Neuronal stem cell (in vitro differentiated cells): ENCODE results near the gene STPG1.

Source experiments
- DNase-seq: peaks from one replicate; pipeline ENCODE4 v3.0.0-alpha.2; 2013; ENCODE audit warnings: low spot score
- H2AFZ ChIP-seq: one replicate; pipeline ENCODE4 v1.6.1; 2013; ENCODE audit warnings: mild to moderate bottlenecking, low read length, inconsistent platforms
- H2AK5ac ChIP-seq: 2 replicates; pipeline ENCODE4 v1.6.1; 2013; ENCODE audit warnings: low read depth, mild to moderate bottlenecking, inconsistent platforms, low read length, moderate library complexity, mixed read lengths
- H2BK120ac ChIP-seq: 2 replicates; pipeline ENCODE4 v1.6.1; 2013; ENCODE audit warnings: low read depth, mild to moderate bottlenecking, inconsistent platforms, low read length, moderate library complexity, mixed read lengths
- H2BK12ac ChIP-seq: one replicate; pipeline ENCODE4 v1.6.1; 2013; ENCODE audit warnings: low read length, inconsistent platforms
- H2BK15ac ChIP-seq: 2 replicates; pipeline ENCODE4 v1.6.1; 2013; ENCODE audit warnings: mild to moderate bottlenecking, low read length, inconsistent platforms, mixed read lengths
- H2BK5ac ChIP-seq: one replicate; pipeline ENCODE4 v1.6.1; 2013; ENCODE audit warnings: inconsistent platforms, mild to moderate bottlenecking, low read length, moderate library complexity
- H3K14ac ChIP-seq: one replicate; pipeline ENCODE4 v1.6.1; 2013; ENCODE audit warnings: low read length, inconsistent platforms
- H3K18ac ChIP-seq: 2 replicates; pipeline ENCODE4 v1.6.1; 2013; ENCODE audit warnings: low read length, inconsistent platforms
- H3K23ac ChIP-seq: 2 replicates; pipeline ENCODE4 v1.6.1; 2013; ENCODE audit warnings: low read depth, mild to moderate bottlenecking, mixed read lengths, low read length, inconsistent platforms; ENCODE audit not compliant: poor library complexity
- H3K27ac ChIP-seq: replicated peaks from 3 replicates; pipeline ENCODE4 v1.5.1; 2013; ENCODE audit warnings: low read length, inconsistent platforms
- H3K27me3 ChIP-seq, 3 experiments: 2 replicates each; pipeline ENCODE4 v1.6.1; 2013; ENCODE audit warnings: low read length in 3 of 3, mild to moderate bottlenecking in 2 of 3, inconsistent platforms in 1 of 3, low read depth in 1 of 3, mixed read lengths in 1 of 3, moderate library complexity in 1 of 3; ENCODE audit not compliant: control insufficient read depth in 3 of 3, insufficient read depth in 3 of 3
- H3K36me3 ChIP-seq, 2 donors: replicated peaks in 1 of 2; 2 replicates each; pipeline ENCODE4 v1.6.1; 2013; ENCODE audit warnings: low read length in 2 of 2; ENCODE audit not compliant: control insufficient read depth in 2 of 2, insufficient read depth in 2 of 2
- H3K4ac ChIP-seq: 2 replicates; pipeline ENCODE4 v1.6.1; 2013; ENCODE audit warnings: inconsistent platforms, mild to moderate bottlenecking, low read length, moderate library complexity
- H3K4me1 ChIP-seq, 2 donors: 1 replicate in 1 of 2; 2 replicates in 1 of 2; pipeline ENCODE4 v1.6.1; 2013; ENCODE audit warnings: low read length in 2 of 2, low read depth in 1 of 2; ENCODE audit not compliant: control insufficient read depth in 2 of 2, insufficient read depth in 1 of 2
- H3K4me2 ChIP-seq: one replicate; pipeline ENCODE4 v1.6.1; 2013; ENCODE audit warnings: mild to moderate bottlenecking, low read length, inconsistent platforms; ENCODE audit not compliant: insufficient read depth, poor library complexity, severe bottlenecking
- H3K4me3 ChIP-seq, 2 donors: 2 replicates each; pipeline ENCODE4 v1.5.1; 2013; ENCODE audit warnings: low read length in 2 of 2, mild to moderate bottlenecking in 2 of 2, inconsistent platforms in 1 of 2, moderate library complexity in 1 of 2
- H3K79me1 ChIP-seq: one replicate; pipeline ENCODE4 v1.6.1; 2013; ENCODE audit warnings: low read depth, mild to moderate bottlenecking, inconsistent platforms, low read length, moderate library complexity
- H3K9ac ChIP-seq: one replicate; pipeline ENCODE4 v1.6.1; 2013; ENCODE audit warnings: mild to moderate bottlenecking, low read depth, low read length, inconsistent platforms; ENCODE audit not compliant: poor library complexity
- H3K9me3 ChIP-seq, 2 donors: replicated peaks in 1 of 2; 2 replicates each; pipeline versions ENCODE3 to v1.6.1; 2013; ENCODE audit warnings: low read length in 2 of 2, mild to moderate bottlenecking in 2 of 2, inconsistent platforms in 1 of 2, low read depth in 1 of 2, mixed read lengths in 1 of 2, moderate library complexity in 1 of 2; ENCODE audit not compliant: control insufficient read depth in 2 of 2, insufficient read depth in 1 of 2
- H4K8ac ChIP-seq: one replicate; pipeline ENCODE4 v1.6.1; 2013; ENCODE audit warnings: low read depth, mild to moderate bottlenecking, inconsistent platforms, low read length, moderate library complexity
- H4K91ac ChIP-seq: one replicate; pipeline ENCODE4 v1.6.1; 2013; ENCODE audit warnings: low read length, low read depth, mild to moderate bottlenecking, inconsistent platforms; ENCODE audit not compliant: poor library complexity
- WGBS, 2 donors: extraction: QIAGEN DNeasy Blood & Tissue Kit; methylation state at CpG; one replicate each; pipeline ENCODE4 v1.1.7; 2013; ENCODE audit warnings: missing lambda C conversion rate in 2 of 2, mixed read lengths in 1 of 2; ENCODE audit not compliant: insufficient read length in 2 of 2, insufficient replicate concordance in 1 of 2; ENCODE audit errors: extremely low coverage in 2 of 2; 5-methylcytosine and 5-hydroxymethylcytosine counted together

The STPG1 gene

GRCh38 chr1:24417681-24418080 lies 4.1 kb upstream of the STPG1 start:
- no peak overlapping the region for H3K14ac ChIP-seq
- H3K9ac ChIP-seq, result no peak overlapping the region
- no CpG with 5 or more reads among the region's 1 CpG for WGBS, 2 donors
- no peak overlapping the region for H3K4ac ChIP-seq
- no peak overlapping the region for H2BK15ac ChIP-seq
- no peak overlapping the region for H3K4me3 ChIP-seq
- peaks cover 0 to 36% (median 2%) of the 10 kb centered on the region in 3 experiments for H3K27me3 ChIP-seq
- H3K18ac ChIP-seq, result no peak overlapping the region
- H3K4me1 ChIP-seq, result peaks cover 0 to 9% of the 10 kb centered on the region in 2 donors
- H2BK120ac ChIP-seq, result no peak overlapping the region
- H3K4me2 ChIP-seq, result no peak overlapping the region
- no peak overlapping the region for H3K27ac ChIP-seq
- H2AK5ac ChIP-seq, result no peak overlapping the region
- no peak overlapping the region for H4K91ac ChIP-seq
- no peaks in the 10 kb centered on the region for H3K9me3 ChIP-seq
- H3K79me1 ChIP-seq, result peaks cover 4% of the 10 kb centered on the region
- no peak overlapping the region for H2BK5ac ChIP-seq
- H2AFZ ChIP-seq, result no peak overlapping the region
- no peak overlapping the region for H2BK12ac ChIP-seq
- H4K8ac ChIP-seq, result no peak overlapping the region
- H3K36me3 ChIP-seq, result no peaks in the 10 kb centered on the region
- H3K23ac ChIP-seq, result no peak overlapping the region
- DNase-seq, result no peak

GRCh38 chr1:24416666-24417391 lies 3.2 kb upstream of the STPG1 start:
- Histone ChIP-seq H3K18ac (no peak overlapping the region), H4K91ac (no peak overlapping the region), H3K27me3 (peaks cover 0 to 44% (median 2%) of the 10 kb centered on the region in 3 experiments), H3K36me3 (no peaks in the 10 kb centered on the region), H2BK12ac (no peak overlapping the region), H2BK15ac (no peak overlapping the region), H3K79me1 (peaks cover 4% of the 10 kb centered on the region), H2BK5ac (no peak overlapping the region), H2AFZ (peak overlapping the region; percentile 87), H3K27ac (no peak overlapping the region), H3K4me3 (peak overlapping the region in 1 of 2 donors; percentile 51), H2BK120ac (no peak overlapping the region), H2AK5ac (no peak overlapping the region), H4K8ac (no peak overlapping the region), H3K23ac (no peak overlapping the region), H3K14ac (no peak overlapping the region), H3K4ac (no peak overlapping the region), H3K4me2 (no peak overlapping the region), H3K4me1 (peaks cover 0 to 11% of the 10 kb centered on the region in 2 donors), H3K9me3 (no peaks in the 10 kb centered on the region), H3K9ac (no peak overlapping the region)
- WGBS, 2 donors, result no CpG with 5 or more reads among the region's 10 CpGs
- DNase-seq, result no peak

GRCh38 chr1:24415910-24416665 lies 2.5 kb upstream of the STPG1 start:
- no peak for DNase-seq
- WGBS, 2 donors, result no CpG with 5 or more reads among the region's 35 CpGs
- no peak overlapping the region for H2BK12ac ChIP-seq

GRCh38 chr1:24415334-24415909 lies 1.8 kb upstream of the STPG1 start, which contains the start of gene NIPAL3:
NIPAL3 (plus strand) TSS chr1:24415802; CDS start chr1:24419548, 3,746 bp downstream.
- Histone ChIP-seq H3K27ac (no peak within 1 kb of the TSS), H3K79me1 (peaks cover 4% of the 10 kb centered on the region), H3K14ac (no peak within 1 kb of the TSS), H2BK120ac (no peak within 1 kb of the TSS), H3K4ac (no peak within 1 kb of the TSS), H2BK15ac (no peak within 1 kb of the TSS), H3K4me3 (peak within 1 kb of the TSS; percentile 51 to 83), H3K9ac (peak within 1 kb of the TSS; percentile 51), H2AFZ (peak within 1 kb of the TSS; percentile 87), H3K18ac (peak within 1 kb of the TSS; percentile 17), H3K27me3 (peaks cover 0 to 49% (median 2%) of the 10 kb centered on the region in 3 experiments), H2BK5ac (no peak within 1 kb of the TSS), H3K23ac (peak within 1 kb of the TSS; percentile 25), H4K91ac (no peak within 1 kb of the TSS), H2AK5ac (no peak within 1 kb of the TSS), H3K4me2 (peak within 1 kb of the TSS; percentile 75), H3K9me3 (no peaks in the 10 kb centered on the region), H3K4me1 (peaks cover 0 to 11% of the 10 kb centered on the region in 2 donors), H3K36me3 (no peaks in the 10 kb centered on the region), H2BK12ac (no peak within 1 kb of the TSS), H4K8ac (no peak within 1 kb of the TSS)
- peak; percentile 99 for DNase-seq
- whole genome bisulfite sequencing, 2 donors, result no CpG with 5 or more reads among the region's 28 CpGs

More at GRCh38 chr1:24415910-24416665, 2.5 kb upstream of the STPG1 start:
- Histone ChIP-seq H2AFZ (peak overlapping the region; percentile 87), H3K36me3 (no peaks in the 10 kb centered on the region), H4K8ac (no peak overlapping the region), H2AK5ac (no peak overlapping the region), H3K4me3 (peak overlapping the region; percentile 51 to 83), H2BK5ac (no peak overlapping the region), H3K23ac (no peak overlapping the region), H3K27me3 (peaks cover 0 to 49% (median 2%) of the 10 kb centered on the region in 3 experiments), H2BK15ac (no peak overlapping the region), H3K14ac (no peak overlapping the region), H3K9ac (peak overlapping the region; percentile 51), H4K91ac (no peak overlapping the region), H2BK120ac (no peak overlapping the region), H3K27ac (no peak overlapping the region), H3K9me3 (no peaks in the 10 kb centered on the region), H3K18ac (no peak overlapping the region), H3K4me1 (peaks cover 0 to 11% of the 10 kb centered on the region in 2 donors), H3K79me1 (peaks cover 4% of the 10 kb centered on the region), H3K4me2 (peak overlapping the region; percentile 75), H3K4ac (no peak overlapping the region)
